ENCODE results near the gene XKR3. TPM values are rescaled to one million over a fixed set of nuclear protein-coding genes. Genes with fewer than 3 reads are reported as not detected.
"Not testable (repeated sequence)": the region's sequence is repeated elsewhere in the genome, so short reads cannot be mapped to it uniquely, and the experiment has no call there.

Gene XKR3
- total RNA-seq, 2 experiments from 2014 or later = not detected

DNA sequence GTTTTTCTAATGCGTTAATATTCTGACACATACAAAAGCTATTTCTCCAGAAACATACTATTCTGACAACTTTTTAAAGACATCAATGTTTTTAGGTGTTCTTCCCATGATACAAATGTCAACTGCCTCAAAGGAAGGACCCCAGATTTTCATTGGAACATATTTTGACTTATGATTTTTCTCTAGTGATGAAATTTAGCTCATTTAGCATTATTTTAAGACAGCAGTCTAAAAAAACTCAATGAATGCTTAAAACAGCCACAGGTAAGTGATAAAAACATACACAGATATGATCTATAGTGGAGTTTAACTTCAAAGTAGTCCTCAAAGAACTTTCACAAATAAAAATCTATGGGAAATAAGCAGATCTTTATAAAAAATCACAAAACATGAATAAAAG, 24.9 kb downstream of the XKR3 start:
- H3K9me3 Mint-ChIP-seq = no peaks in the 10 kb centered on the region
- CTCF ChIA-PET = no interaction called here
- H3K27ac Mint-ChIP-seq = no peak overlapping the region
- H3K4me3 Mint-ChIP-seq = no peak overlapping the region
- no peaks in the 10 kb centered on the region for H3K36me3 Mint-ChIP-seq (ENCODE audit: low read depth)
- POLR2A ChIA-PET = no interaction called here
- peaks cover 14% of the 10 kb centered on the region for H3K27me3 Mint-ChIP-seq
- no peak for DNase-seq
- H3K4me1 Mint-ChIP-seq = peaks cover 4% of the 10 kb centered on the region

DNA sequence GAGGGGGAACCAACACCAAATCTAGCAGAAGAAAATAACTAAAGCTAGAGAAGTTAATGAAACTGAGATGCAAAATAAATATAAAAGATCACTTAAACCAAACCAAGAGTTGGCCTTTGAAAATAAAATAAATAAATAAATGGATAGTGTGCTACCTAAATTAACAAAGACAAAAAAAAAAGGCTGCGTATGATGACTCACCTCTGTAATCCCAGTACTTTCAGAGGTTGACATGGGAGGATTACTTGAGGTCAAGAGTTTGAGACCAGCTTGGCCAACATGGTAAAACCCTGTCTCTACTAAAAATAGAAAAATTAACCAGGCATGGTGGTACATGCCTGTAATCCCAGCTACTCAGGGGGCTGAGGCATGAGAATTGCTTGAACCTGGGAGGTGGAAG, 29.7 kb downstream of the XKR3 start:
- H3K36me3 Mint-ChIP-seq (ENCODE audit: low read depth); H3K4me3 Mint-ChIP-seq; H3K4me1 Mint-ChIP-seq; POLR2A ChIA-PET; DNase-seq; H3K27ac Mint-ChIP-seq; H3K9me3 Mint-ChIP-seq: not testable (repeated sequence)
- CTCF ChIA-PET = interaction anchor here (0.6 kb wide), 1 partner anchor 11 kb away, joined by 3 read pairs; no protein-coding TSS in a partner anchor
- H3K27me3 Mint-ChIP-seq = peaks cover 19% of the 10 kb centered on the region

DNA sequence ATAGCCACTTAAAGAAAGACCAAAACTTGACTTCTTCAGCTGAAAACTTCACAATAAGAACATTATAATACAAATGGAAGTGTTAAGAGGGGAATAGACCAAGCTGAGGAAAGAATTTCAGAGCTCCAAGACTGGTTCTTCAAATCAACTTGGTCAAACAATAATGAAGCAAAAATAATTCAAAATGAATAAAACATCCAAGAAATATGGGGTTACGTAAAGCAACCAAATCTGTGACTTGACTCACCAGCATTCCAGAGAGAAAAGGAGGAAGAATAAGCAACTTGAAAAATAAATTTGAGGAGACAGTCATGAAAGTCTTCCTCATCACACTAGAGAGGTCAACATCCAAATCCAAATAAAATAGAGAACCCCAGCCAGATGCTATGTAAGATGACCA, 31.4 kb downstream of the XKR3 start:
- H3K4me3 Mint-ChIP-seq = no peak overlapping the region
- CTCF ChIA-PET = no interaction called here

DNA sequence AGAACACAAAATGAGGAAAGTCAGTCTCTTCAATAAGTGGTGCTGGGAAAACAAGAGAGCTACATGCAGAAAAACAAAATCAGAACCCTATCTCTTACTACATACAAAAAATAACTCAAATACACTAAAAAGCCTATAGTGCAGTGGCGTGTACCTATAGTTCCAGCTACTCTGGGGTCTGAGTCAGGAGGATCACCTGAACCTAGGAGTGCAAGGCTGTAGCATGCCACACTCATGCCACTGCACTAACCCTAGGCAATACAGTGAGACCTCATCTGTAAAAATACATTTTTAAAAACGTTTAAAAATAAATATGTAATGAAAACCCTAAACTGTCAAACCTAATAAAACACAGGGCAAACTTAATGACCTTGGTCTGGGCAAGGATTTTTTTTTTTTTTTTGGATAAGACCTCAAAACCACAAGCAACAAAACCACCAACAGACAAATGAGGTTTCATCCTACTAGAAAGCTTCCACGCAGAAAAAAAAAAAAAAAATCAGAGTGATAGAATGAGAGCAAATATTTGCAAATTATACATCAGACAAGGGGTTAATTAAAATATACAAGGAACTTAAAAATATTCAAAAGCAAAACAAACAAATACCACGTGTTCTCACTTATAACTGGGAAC, 35.2 kb downstream of the XKR3 start:
- Mint-ChIP-seq H3K4me1 (peaks cover 9% of the 10 kb centered on the region), H3K27ac (no peak overlapping the region), H3K4me3 (no peak overlapping the region), H3K9me3 (no peaks in the 10 kb centered on the region), H3K36me3 (ENCODE audit: low read depth) (no peaks in the 10 kb centered on the region), H3K27me3 (peaks cover 28% of the 10 kb centered on the region)
- ChIA-PET CTCF (no interaction called here), POLR2A (no interaction called here)
- no peak for DNase-seq

More for the DNA sequence above, 31.4 kb downstream of the XKR3 start:
- no peak for DNase-seq
- H3K4me1 Mint-ChIP-seq = peaks cover 14% of the 10 kb centered on the region
- H3K27ac Mint-ChIP-seq = no peak overlapping the region
- no peaks in the 10 kb centered on the region for H3K36me3 Mint-ChIP-seq (ENCODE audit: low read depth)
- H3K27me3 Mint-ChIP-seq = peaks cover 24% of the 10 kb centered on the region
- POLR2A ChIA-PET = no interaction called here
- H3K9me3 Mint-ChIP-seq = no peaks in the 10 kb centered on the region

DNA sequence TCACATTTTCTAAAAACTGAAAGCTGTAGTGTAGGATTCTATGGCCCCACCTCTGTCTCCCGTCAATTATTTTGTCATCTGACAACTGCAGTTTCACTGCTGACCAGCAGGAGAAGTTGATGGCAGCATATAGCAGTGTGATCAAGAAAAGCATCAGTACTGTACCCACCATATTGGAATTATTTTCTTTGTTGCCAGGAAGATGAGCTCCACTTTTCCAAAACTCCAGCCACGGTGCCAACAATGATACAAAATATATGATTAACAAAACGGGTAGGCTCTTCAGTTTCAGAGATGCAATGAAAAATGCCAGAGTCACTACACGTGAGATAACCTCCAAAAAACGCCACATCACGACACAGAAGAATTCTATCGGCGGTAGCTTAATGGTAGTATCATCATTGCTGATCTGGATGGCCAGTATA, 41.3 kb downstream of the XKR3 start:
- POLR2A ChIA-PET = no interaction called here
- H3K36me3 Mint-ChIP-seq (ENCODE audit: low read depth) = no peaks in the 10 kb centered on the region
- H3K4me3 Mint-ChIP-seq = no peak overlapping the region
- H3K4me1 Mint-ChIP-seq = no peaks in the 10 kb centered on the region
- peaks cover 9% of the 10 kb centered on the region for H3K27me3 Mint-ChIP-seq
- no peaks in the 10 kb centered on the region for H3K9me3 Mint-ChIP-seq
- CTCF ChIA-PET = interaction anchor here (0.7 kb wide), 1 partner anchor 26 kb away, joined by 3 read pairs; no protein-coding TSS in a partner anchor
- no peak overlapping the region for H3K27ac Mint-ChIP-seq
- no peak for DNase-seq

DNA sequence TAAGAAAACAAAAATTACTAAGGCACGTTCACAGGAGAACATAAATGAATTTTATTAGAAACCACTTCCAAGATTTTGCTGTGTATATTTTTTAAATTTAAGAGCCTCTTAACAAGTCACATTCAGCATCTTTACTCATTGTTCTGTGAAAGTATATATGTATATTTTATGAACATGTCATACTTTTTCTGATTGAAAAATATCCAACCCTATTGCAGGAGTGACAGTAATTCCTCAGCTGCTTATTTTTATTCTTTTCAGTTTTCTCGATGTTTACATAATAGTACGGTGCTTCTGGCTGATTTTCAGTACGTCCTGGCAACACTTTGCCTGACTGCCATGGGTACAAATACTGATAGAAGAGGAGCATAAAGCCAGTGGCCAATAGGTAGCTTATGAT, 41.8 kb downstream of the XKR3 start:
- ChIA-PET POLR2A (no interaction called here), CTCF (interaction anchor here (0.7 kb wide), 1 partner anchor 26 kb away, joined by 3 read pairs; no protein-coding TSS in a partner anchor)
- DNase-seq = no peak
- H3K36me3 Mint-ChIP-seq (ENCODE audit: low read depth) = no peaks in the 10 kb centered on the region
- H3K4me3 Mint-ChIP-seq = no peak overlapping the region
- no peak overlapping the region for H3K27ac Mint-ChIP-seq
- no peaks in the 10 kb centered on the region for H3K4me1 Mint-ChIP-seq
- H3K27me3 Mint-ChIP-seq = peaks cover 7% of the 10 kb centered on the region
- no peaks in the 10 kb centered on the region for H3K9me3 Mint-ChIP-seq

DNA sequence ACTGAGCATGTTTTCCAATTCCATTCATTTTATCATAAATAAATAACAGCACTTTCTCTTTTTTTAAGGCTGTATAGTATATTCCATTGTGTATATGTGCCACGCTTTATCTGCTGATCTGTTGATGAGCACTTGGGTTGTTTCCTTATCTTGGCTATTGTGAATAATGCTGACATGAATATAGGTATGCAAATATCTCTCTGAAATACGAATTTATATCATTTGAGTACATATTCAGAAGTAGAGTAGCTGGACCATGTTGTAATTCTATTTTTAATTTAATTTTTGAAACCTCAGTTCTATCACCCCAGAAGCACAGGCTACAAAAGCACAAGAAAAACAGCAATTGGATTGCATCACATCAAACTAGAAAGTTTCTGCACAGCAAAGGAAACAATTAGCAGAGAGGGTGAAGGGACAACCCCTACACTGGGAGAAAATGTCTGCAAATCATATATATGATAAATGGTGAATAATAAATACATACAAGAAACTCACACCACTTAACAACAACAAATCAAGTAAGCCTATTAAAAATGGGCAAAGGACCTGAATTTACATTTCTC, 43.4 kb downstream of the XKR3 start:
- Mint-ChIP-seq H3K9me3 (no peaks in the 10 kb centered on the region), H3K27ac (no peak overlapping the region), H3K4me3 (no peak overlapping the region), H3K4me1 (no peaks in the 10 kb centered on the region), H3K36me3 (ENCODE audit: low read depth) (no peaks in the 10 kb centered on the region), H3K27me3 (no peaks in the 10 kb centered on the region)
- CTCF ChIA-PET = no interaction called here
- no peak for DNase-seq
- POLR2A ChIA-PET = no interaction called here

DNA sequence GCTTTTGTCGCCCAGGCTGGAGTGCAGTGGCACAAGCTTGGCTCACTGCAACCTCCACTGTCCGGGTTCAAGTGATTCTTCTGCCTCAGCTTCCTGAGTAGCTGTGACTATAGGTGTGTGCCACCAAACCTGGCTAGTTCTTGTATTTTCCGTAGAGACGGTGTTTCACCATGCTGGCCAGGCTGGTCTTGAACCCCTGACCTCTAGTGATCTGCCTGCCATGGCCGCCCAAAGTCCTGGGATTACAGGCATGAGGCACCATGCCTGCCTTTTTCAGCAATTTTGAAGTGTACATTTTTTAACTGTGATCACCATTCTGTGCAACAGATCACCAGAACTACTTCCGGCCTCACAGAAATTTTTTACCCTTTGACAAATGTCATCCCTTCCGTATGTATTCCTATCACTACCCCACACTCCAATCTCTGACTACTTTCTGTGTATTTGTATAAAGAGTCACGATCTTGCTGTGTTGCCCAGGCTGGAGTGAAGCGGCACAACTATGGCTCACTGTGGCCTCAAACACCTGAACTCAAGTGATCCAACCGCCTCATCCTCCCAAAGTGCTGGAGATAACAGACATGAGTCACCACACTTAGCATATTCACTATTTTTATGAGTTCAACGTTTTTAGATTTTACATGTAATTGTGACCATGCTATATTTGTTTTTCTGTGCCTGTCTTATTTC, 44.0 kb downstream of the XKR3 start:
- H3K4me3 Mint-ChIP-seq = no peak overlapping the region
- no peak for DNase-seq
- no peaks in the 10 kb centered on the region for H3K27me3 Mint-ChIP-seq
- H3K9me3 Mint-ChIP-seq = no peaks in the 10 kb centered on the region
- H3K27ac Mint-ChIP-seq = no peak overlapping the region
- no peaks in the 10 kb centered on the region for H3K36me3 Mint-ChIP-seq (ENCODE audit: low read depth)
- H3K4me1 Mint-ChIP-seq = no peaks in the 10 kb centered on the region
- ChIA-PET CTCF (no interaction called here), POLR2A (no interaction called here)

DNA sequence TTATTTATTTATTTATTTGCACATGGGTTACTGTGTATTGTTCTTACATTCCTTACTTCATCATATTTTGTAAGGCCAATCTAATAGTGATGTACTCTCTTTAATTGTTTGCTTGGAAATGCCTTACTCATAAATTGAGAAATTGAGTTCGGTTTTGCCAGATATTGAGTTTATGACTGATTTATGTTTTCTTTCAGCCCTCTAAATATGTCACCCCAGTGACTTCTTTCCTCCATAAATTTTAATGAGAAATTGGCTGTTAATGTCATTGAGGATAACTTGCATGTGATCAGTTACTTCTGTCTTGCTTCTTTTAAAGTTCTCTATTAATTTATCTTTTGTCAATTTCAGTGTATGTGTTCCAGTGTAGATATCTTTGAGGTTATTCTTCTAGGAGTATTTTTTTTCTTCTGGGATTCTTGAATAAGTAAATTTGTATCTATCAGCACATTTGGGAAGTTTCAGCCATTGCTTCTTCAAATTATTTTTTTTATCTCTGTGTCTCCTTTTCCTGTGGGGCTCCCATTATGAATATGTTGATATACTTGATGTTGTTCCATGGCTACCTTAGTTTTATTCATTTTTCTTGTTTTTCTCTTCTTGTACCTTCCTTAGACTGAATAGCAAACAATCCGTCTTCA, 47.8 kb downstream of the XKR3 start:
- H3K4me1 Mint-ChIP-seq = peaks cover 7% of the 10 kb centered on the region
- no peak overlapping the region for H3K27ac Mint-ChIP-seq
- H3K4me3 Mint-ChIP-seq = no peak overlapping the region
- ChIA-PET CTCF (no interaction called here), POLR2A (no interaction called here)
- no peak for DNase-seq
- peaks cover 2% of the 10 kb centered on the region for H3K27me3 Mint-ChIP-seq
- no peaks in the 10 kb centered on the region for H3K36me3 Mint-ChIP-seq (ENCODE audit: low read depth)
- no peaks in the 10 kb centered on the region for H3K9me3 Mint-ChIP-seq

DNA sequence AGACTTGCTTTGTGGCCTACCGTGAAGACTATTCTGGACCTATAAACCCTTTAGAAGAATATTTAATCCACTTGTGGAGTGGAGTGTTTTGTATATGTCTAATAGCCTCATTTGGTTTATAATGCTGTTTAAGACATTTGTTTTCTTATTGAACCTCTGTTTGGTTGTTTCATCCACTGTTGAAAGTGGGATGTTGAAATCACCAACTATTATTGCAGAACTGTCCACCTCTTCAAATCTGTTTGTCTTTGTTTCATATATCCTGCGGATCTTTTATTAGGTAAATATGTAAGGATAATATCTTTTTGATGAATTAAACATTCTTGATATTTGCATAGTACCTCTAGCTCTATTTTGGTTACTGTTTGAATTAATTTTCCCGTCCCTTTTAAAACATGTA, 49.1 kb downstream of the XKR3 start:
- Mint-ChIP-seq H3K9me3 (no peaks in the 10 kb centered on the region), H3K4me3 (no peak overlapping the region), H3K27ac (no peak overlapping the region), H3K4me1 (peaks cover 7% of the 10 kb centered on the region), H3K36me3 (ENCODE audit: low read depth) (no peaks in the 10 kb centered on the region), H3K27me3 (peaks cover 2% of the 10 kb centered on the region)
- CTCF ChIA-PET = no interaction called here
- POLR2A ChIA-PET = no interaction called here
- no peak for DNase-seq

DNA sequence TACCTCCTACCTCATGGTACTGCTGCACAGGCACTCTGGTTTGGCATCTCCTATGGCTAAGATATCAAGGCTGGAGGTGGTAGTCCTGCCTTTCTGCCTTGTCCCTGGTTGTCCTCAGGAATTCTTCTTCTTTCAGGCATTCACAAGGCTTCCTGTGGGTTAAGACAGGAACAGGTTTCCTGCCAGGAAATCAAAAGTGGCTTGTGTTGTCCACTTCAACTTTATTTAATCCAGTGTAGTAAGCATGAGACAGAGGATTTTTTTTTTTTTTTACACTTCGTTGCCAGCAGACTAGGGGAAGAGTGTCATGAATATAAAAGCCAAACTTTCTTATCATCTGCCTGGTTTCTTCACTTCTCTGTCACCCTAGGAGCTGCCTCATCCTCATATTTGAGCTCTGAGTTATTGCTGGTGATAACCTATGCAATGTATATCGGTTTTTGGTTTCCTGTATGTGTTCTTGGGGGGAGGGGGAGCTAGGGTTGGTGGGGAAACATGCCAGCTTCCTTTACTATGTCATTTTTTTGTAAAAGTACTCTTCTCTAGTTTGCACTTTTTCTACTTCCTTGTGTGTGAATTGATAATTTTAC, 50.2 kb downstream of the XKR3 start:
- ChIA-PET POLR2A (no interaction called here), CTCF (no interaction called here)
- Mint-ChIP-seq H3K9me3 (no peaks in the 10 kb centered on the region), H3K36me3 (ENCODE audit: low read depth) (no peaks in the 10 kb centered on the region), H3K4me3 (no peak overlapping the region), H3K4me1 (peaks cover 7% of the 10 kb centered on the region), H3K27ac (no peak overlapping the region), H3K27me3 (peaks cover 2% of the 10 kb centered on the region)
- DNase-seq = no peak

DNA sequence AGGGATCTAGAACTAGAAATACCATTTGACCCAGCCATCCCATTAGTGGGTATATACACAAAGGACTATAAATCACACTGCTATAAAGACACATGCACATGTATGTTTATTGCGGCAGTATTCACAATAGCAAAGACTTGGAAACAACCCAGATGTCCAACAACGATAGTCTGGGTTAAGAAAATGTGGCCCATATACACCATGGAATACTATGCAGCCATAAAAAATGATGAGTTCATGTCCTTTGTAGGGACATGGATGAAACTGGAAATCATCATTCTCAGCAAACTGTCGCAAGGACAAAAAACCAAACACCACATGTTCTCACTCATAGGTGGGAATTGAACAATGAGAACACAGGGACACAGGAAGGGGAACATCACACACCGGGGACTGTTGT, 53.6 kb downstream of the XKR3 start:
- H3K27ac Mint-ChIP-seq; H3K4me3 Mint-ChIP-seq; H3K36me3 Mint-ChIP-seq (ENCODE audit: low read depth); DNase-seq; H3K4me1 Mint-ChIP-seq; H3K27me3 Mint-ChIP-seq; CTCF ChIA-PET; H3K9me3 Mint-ChIP-seq; POLR2A ChIA-PET: not testable (repeated sequence)

DNA sequence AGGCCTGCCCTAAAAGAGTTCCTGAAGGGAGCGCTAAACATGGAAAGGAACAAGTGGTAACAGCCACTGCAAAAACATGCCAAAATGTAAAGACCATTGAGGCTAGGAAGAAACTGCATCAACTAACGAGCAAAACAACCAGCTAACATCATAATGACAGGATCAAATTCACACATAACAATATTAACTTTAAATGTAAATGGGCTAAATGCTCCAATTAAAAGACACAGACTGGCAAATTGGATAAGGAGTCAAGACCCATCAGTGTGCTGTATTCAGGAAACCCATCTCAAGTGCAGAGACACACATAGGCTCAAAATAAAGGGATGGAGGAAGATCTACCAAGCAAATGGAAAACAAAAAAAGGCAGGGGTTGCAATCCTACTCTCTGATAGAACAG, 57.3 kb downstream of the XKR3 start:
- DNase-seq; H3K4me3 Mint-ChIP-seq; H3K36me3 Mint-ChIP-seq (ENCODE audit: low read depth); H3K9me3 Mint-ChIP-seq; H3K27me3 Mint-ChIP-seq; CTCF ChIA-PET; POLR2A ChIA-PET; H3K4me1 Mint-ChIP-seq; H3K27ac Mint-ChIP-seq: not testable (repeated sequence)

Measured in activated CD4-positive, alpha-beta T cell treated with anti-CD3 and anti-CD28 coated beads, Interleukin-2, amount 10 ng/mL, durations not matched to agents 7 days and 5 days (primary cell).